SK-N-SH (cell line): Measurements from ENCODE around the gene RNU5D-1. TPM values are rescaled to one million over a fixed set of nuclear protein-coding genes. Genes with fewer than 3 reads are reported as not detected.

Experiments used
- CTCF ChIA-PET: fragments of 300-600, 350-600 bp; formaldehyde crosslinking; extraction: SDS; loops from one replicate; lab custom pipeline; 2021; lab: Yijun Ruan, JAX
- POLR2A ChIA-PET: fragments of 350-600 bp; sonication (Branson Sonifier 250); formaldehyde crosslinking; extraction: SDS; loops from one replicate; lab custom pipeline; 2020; ENCODE audit warnings: antibody characterized with exemption, inconsistent platforms; lab: Yijun Ruan, JAX
- DNase-seq: peaks from one replicate; pipeline ENCODE4 v3.0.0; 2012
- H2AFZ ChIP-seq: fragments of 200-600 bp; sonication (generic); 2 replicates; pipeline ENCODE4 v1.8.1; 2016; ENCODE audit warnings: antibody characterized with exemption, mild to moderate bottlenecking, low read depth
- H3F3A ChIP-seq: fragments of 200-600 bp; sonication (generic); replicated peaks from 2 replicates; pipeline ENCODE3; 2016; ENCODE audit warnings: antibody characterized with exemption, mild to moderate bottlenecking; ENCODE audit not compliant: insufficient read depth
- H3K27ac ChIP-seq, 2 experiments: fragments of 200-500 bp in 1 of 2; fragments of 200-600 bp in 1 of 2; sonication (Bioruptor generic) in 1 of 2; sonication (generic), shearing (Covaris generic) in 1 of 2; 2 replicates each; pipeline versions ENCODE4 v1.5.1 to v1.6.1; 2014 to 2016; ENCODE audit warnings: low read depth in 2 of 2, inconsistent platforms in 1 of 2, low read length in 1 of 2, mild to moderate bottlenecking in 1 of 2, mixed read lengths in 1 of 2
- H3K27me3 ChIP-seq: fragments of 200-600 bp; sonication (generic), shearing (Covaris generic); 2 replicates; pipeline ENCODE4 v1.6.1; 2016; ENCODE audit warnings: mixed run types; ENCODE audit not compliant: insufficient read depth
- H3K36me3 ChIP-seq, 2 experiments: fragments of 200-500 bp in 1 of 2; fragments of 200-600 bp in 1 of 2; sonication (Bioruptor generic) in 1 of 2; sonication (generic) in 1 of 2; replicated peaks in 1 of 2; 2 replicates each; pipeline versions ENCODE3 to v1.5.1; 2014 to 2016; ENCODE audit warnings: low read length in 1 of 2, mild to moderate bottlenecking in 1 of 2; ENCODE audit not compliant: insufficient read depth in 2 of 2, control insufficient read depth in 1 of 2
- H3K4me1 ChIP-seq, 2 experiments: fragments of 200-500 bp in 1 of 2; fragments of 200-600 bp in 1 of 2; sonication (Bioruptor generic) in 1 of 2; sonication (generic), shearing (Covaris generic) in 1 of 2; 2 replicates each; pipeline versions ENCODE4 v1.5.1 to v1.6.1; 2014 to 2016; ENCODE audit warnings: low read depth in 1 of 2, low read length in 1 of 2, mixed run types in 1 of 2; ENCODE audit not compliant: insufficient read depth in 2 of 2, control insufficient read depth in 1 of 2
- H3K4me2 ChIP-seq: fragments of 200-600 bp; sonication (generic), shearing (Covaris generic); 2 replicates; pipeline ENCODE4 v1.6.1; 2017; ENCODE audit warnings: mixed run types
- H3K4me3 ChIP-seq, 2 experiments: fragments of 200-500 bp in 1 of 2; fragments of 200-600 bp in 1 of 2; sonication (Bioruptor generic) in 1 of 2; sonication (generic), shearing (Covaris generic) in 1 of 2; 2 replicates each; pipeline versions ENCODE4 v1.5.1 to v1.8.1; 2014 to 2016; ENCODE audit warnings: low read depth in 2 of 2, inconsistent platforms in 1 of 2, low read length in 1 of 2, mild to moderate bottlenecking in 1 of 2, mixed read lengths in 1 of 2, moderate library complexity in 1 of 2
- H3K79me2 ChIP-seq: fragments of 200-600 bp; sonication (generic); 2 replicates; pipeline ENCODE4 v1.8.1; 2017; ENCODE audit warnings: mild to moderate bottlenecking; ENCODE audit not compliant: insufficient read depth
- H3K9ac ChIP-seq: fragments of 200-600 bp; sonication (generic); 2 replicates; pipeline ENCODE4 v1.6.1; 2017; ENCODE audit warnings: mixed run types
- H3K9me2 ChIP-seq: fragments of 200-600 bp; sonication (generic); 2 replicates; pipeline ENCODE4 v1.6.1; 2017; ENCODE audit warnings: mixed run types
- H3K9me3 ChIP-seq: fragments of 200-600 bp; sonication (generic); 2 replicates; pipeline ENCODE4 v1.6.1; 2017; ENCODE audit warnings: mixed run types, mild to moderate bottlenecking, moderate library complexity
- H4K20me1 ChIP-seq: fragments of 200-600 bp; sonication (generic); 2 replicates; pipeline ENCODE4 v1.6.1; 2017; ENCODE audit warnings: mild to moderate bottlenecking, mixed run types; ENCODE audit not compliant: insufficient read depth
- CTCF ChIP-seq: fragments of 200-600 bp; sonication (generic); IDR thresholded peaks from 2 replicates; pipeline ENCODE4 v1.6.1; 2017; ENCODE audit warnings: antibody characterized with exemption, mild to moderate bottlenecking, moderate library complexity
- ELF1 ChIP-seq: IDR thresholded peaks from 2 replicates; pipeline ENCODE4 v1.4.0; 2012
- FOXM1 ChIP-seq: IDR thresholded peaks from 2 replicates; pipeline ENCODE4 v1.4.0; 2012; ENCODE audit warnings: low read depth, mild to moderate bottlenecking
- NFIC ChIP-seq: IDR thresholded peaks from 2 replicates; pipeline ENCODE4 v1.4.0; 2012; ENCODE audit warnings: borderline replicate concordance
- NRF1 ChIP-seq: IDR thresholded peaks from 2 replicates; pipeline ENCODE4 v1.6.1; 2012; ENCODE audit warnings: low read depth, mild to moderate bottlenecking, low read length
- POLR2AphosphoS5 ChIP-seq: IDR thresholded peaks from 2 replicates; pipeline ENCODE4 v1.6.1; 2012; ENCODE audit warnings: low read depth, low read length
- RAD21 ChIP-seq: IDR thresholded peaks from 2 replicates; pipeline ENCODE4 v1.6.1; 2012; ENCODE audit warnings: mild to moderate bottlenecking, low read length
- REST ChIP-seq: IDR thresholded peaks from 2 replicates; pipeline ENCODE4 v1.6.1; 2012; ENCODE audit warnings: mild to moderate bottlenecking, low read depth, low read length, moderate library complexity
- USF2 ChIP-seq: fragments of 150-350 bp; IDR thresholded peaks from 2 replicates; pipeline ENCODE4 v1.6.1; 2017; ENCODE audit warnings: antibody characterized with exemption, low read length, low read depth, borderline replicate concordance
- ZBTB33 ChIP-seq: IDR thresholded peaks from 2 replicates; pipeline ENCODE4 v1.4.0; 2012; ENCODE audit warnings: low read depth, borderline replicate concordance
- WGBS: methylation state at CpG from one replicate; pipeline ENCODE4 v1.1.6; 2017; ENCODE audit warnings: low lambda C conversion rate; 5-methylcytosine and 5-hydroxymethylcytosine counted together
- polyA plus RNA-seq, 3 experiments: library from polyadenylated mRNA; depleted of rRNA; stranded (reverse); fragments of >200 nt; gene quantifications; 2 replicates each; pipeline ENCODE4 v1.2.3, GENCODE V29; 2012
- TF ChIP-seq, protein P1 (sequence below): IDR thresholded peaks from 2 replicates; pipeline ENCODE4 v1.4.0; 2012; ENCODE audit warnings: low read depth

The RNU5D-1 gene
- polyA plus RNA-seq, 1 of the 3 experiments (the other 2 are of a cell fraction) = not detected

DNA sequence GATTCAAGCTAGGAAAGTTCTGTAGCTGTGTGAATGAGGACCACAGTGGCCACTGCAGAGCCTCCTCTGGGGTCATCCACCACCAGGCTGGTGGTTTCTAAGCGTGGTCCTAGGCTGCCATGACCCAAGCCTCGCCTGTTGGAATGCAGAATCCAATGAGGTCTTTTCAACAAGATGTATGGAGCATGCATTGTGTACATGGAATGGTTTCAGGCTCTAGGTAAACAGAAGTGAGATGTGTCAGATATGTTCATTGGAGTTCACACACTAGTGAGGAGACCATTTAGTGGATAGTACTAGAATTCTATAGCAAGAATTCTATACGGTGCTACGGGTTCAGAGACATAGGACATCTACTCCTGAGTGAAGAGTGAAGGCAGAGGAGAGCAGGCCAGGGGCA lies 10.7 kb downstream of the RNU5D-1 start:
- Histone ChIP-seq H3K9ac (no peak overlapping the region), H3K9me2 (no peaks in the 10 kb centered on the region), H4K20me1 (no peaks in the 10 kb centered on the region), H3K4me2 (no peak overlapping the region), H3K36me3 (no peaks in the 10 kb centered on the region), H3K27me3 (no peaks in the 10 kb centered on the region), H3K27ac (no peak overlapping the region), H3F3A (peaks cover 16% of the 10 kb centered on the region), H3K4me3 (no peak overlapping the region), H3K4me1 (no peaks in the 10 kb centered on the region), H2AFZ (no peak overlapping the region), H3K79me2 (no peaks in the 10 kb centered on the region), H3K9me3 (no peaks in the 10 kb centered on the region)
- 97% methylated on average over 2 of the region's 4 CpGs for WGBS
- ChIA-PET CTCF (interaction anchor here (7.8 kb wide), 1 partner anchor 9 kb away, joined by 52 read pairs; the partner anchor contains the start of gene RNU5D-1), POLR2A (no interaction called here)
- DNase-seq = no peak
- TF ChIP-seq CTCF (no peak), NFIC (no peak), POLR2AphosphoS5 (no peak), ZBTB33 (no peak), ELF1 (no peak), RAD21 (no peak), USF2 (no peak), FOXM1 (no peak)
- TF ChIP-seq, protein P1, sequence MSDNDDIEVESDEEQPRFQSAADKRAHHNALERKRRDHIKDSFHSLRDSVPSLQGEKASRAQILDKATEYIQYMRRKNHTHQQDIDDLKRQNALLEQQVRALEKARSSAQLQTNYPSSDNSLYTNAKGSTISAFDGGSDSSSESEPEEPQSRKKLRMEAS = no peak

DNA sequence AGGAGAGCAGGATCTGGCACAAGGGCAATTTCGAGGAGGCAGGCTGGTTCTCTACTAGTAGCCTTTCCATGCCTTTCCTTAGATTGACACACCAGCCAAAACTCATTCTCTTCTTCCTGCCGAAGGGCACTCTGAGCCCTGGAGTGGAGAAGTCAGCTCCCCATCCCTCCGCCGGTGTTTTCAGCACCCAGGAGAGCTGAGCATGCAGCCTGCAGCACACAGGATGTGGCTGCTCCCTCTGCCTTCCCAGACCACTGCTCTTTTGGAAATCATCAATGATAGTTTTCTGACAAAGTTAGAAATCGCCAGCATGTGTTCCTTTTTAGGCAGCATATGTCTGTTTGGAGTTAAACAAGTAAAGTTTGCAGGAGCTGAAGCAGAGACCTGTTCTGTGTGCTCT lies 11.7 kb downstream of the RNU5D-1 start:
- Histone ChIP-seq H3K36me3 (no peaks in the 10 kb centered on the region), H4K20me1 (no peaks in the 10 kb centered on the region), H3K27ac (no peak overlapping the region), H3K4me2 (no peak overlapping the region), H3K27me3 (no peaks in the 10 kb centered on the region), H3K9me2 (no peaks in the 10 kb centered on the region), H3K9ac (no peak overlapping the region), H3K4me3 (no peak overlapping the region), H3F3A (peaks cover 19% of the 10 kb centered on the region), H3K79me2 (no peaks in the 10 kb centered on the region), H3K4me1 (no peaks in the 10 kb centered on the region), H2AFZ (no peak overlapping the region), H3K9me3 (no peaks in the 10 kb centered on the region)
- TF ChIP-seq NRF1 = no peak
- TF ChIP-seq REST = peak; percentile 56; the same call in 1 of the 2 replicates
- WGBS = 89% methylated on average over 4 of the region's 5 CpGs
- ChIA-PET CTCF (interaction anchor here (7.8 kb wide), 1 partner anchor 10 kb away, joined by 52 read pairs; the partner anchor contains the start of gene RNU5D-1), POLR2A (no interaction called here)
- no peak for DNase-seq
